Smooth muscle cell (in vitro differentiated cells): ENCODE measurements around the gene SNCB. TPM values are rescaled to one million over a fixed set of nuclear protein-coding genes. Genes with fewer than 3 reads are reported as not detected.

Experiments used
- DNase-seq: peaks from one replicate; lab custom pipeline; 2025; ENCODE audit not compliant: unreplicated experiment; lab: John Stamatoyannopoulos, UW
- H2AFZ ChIP-seq: fragments of 200-600 bp; sonication (generic); 2 replicates; pipeline ENCODE4 v1.6.0; 2016; ENCODE audit warnings: antibody characterized with exemption, low read depth, mild to moderate bottlenecking
- H3F3A ChIP-seq: fragments of 200-600 bp; sonication (generic); 2 replicates; pipeline ENCODE4 v1.6.0; 2017; ENCODE audit warnings: antibody characterized with exemption, low read depth
- H3K27ac ChIP-seq: fragments of 200-600 bp; sonication (generic); 2 replicates; pipeline ENCODE4 v1.5.1; 2016; ENCODE audit warnings: low read depth, mild to moderate bottlenecking
- H3K27me3 ChIP-seq: fragments of 200-600 bp; sonication (generic); 2 replicates; pipeline ENCODE4 v1.6.1; 2016; ENCODE audit warnings: low read depth, mild to moderate bottlenecking
- H3K36me3 ChIP-seq: fragments of 200-600 bp; sonication (generic); 2 replicates; pipeline ENCODE4 v1.5.1; 2016; ENCODE audit warnings: low read depth
- H3K4me1 ChIP-seq: fragments of 200-600 bp; sonication (generic); 2 replicates; pipeline ENCODE4 v1.5.1; 2016; ENCODE audit warnings: low read depth
- H3K4me2 ChIP-seq: fragments of 200-600 bp; sonication (generic); 2 replicates; pipeline ENCODE4 v1.6.0; 2016; ENCODE audit warnings: mild to moderate bottlenecking
- H3K4me3 ChIP-seq: fragments of 200-600 bp; sonication (generic); 2 replicates; pipeline ENCODE4 v1.5.1; 2016; ENCODE audit warnings: mild to moderate bottlenecking
- H3K79me2 ChIP-seq: fragments of 200-600 bp; sonication (generic); 2 replicates; pipeline ENCODE4 v1.6.0; 2016; ENCODE audit warnings: low read depth, mild to moderate bottlenecking
- H3K9ac ChIP-seq: fragments of 200-600 bp; sonication (generic); 2 replicates; pipeline ENCODE4 v1.6.0; 2016; ENCODE audit warnings: low read depth
- H3K9me3 ChIP-seq: fragments of 200-600 bp; sonication (generic); replicated peaks from 2 replicates; pipeline ENCODE4 v1.5.1; 2016; ENCODE audit warnings: low read depth
- H4K20me1 ChIP-seq: fragments of 200-600 bp; sonication (generic); 2 replicates; pipeline ENCODE4 v1.6.0; 2016; ENCODE audit warnings: low read depth
- WGBS: methylation state at CpG from one replicate; pipeline ENCODE4 v1.1.7; 2016; ENCODE audit warnings: low lambda C conversion rate; 5-methylcytosine and 5-hydroxymethylcytosine counted together
- polyA plus RNA-seq: library from polyadenylated mRNA; unstranded; fragments of >200 nt; fragmentation: Nextera tagmentation; extraction: Ambion mirVana; gene quantifications from 2 replicates; pipeline ENCODE4 v1.2.1, GENCODE V29; 2016
- total RNA-seq: library from RNA; depleted of rRNA; stranded (reverse); fragments of >200 nt; gene quantifications from 2 replicates; pipeline ENCODE4 v1.2.3, GENCODE V29; 2014
- TF ChIP-seq, protein P1 (sequence below): fragments of 200-600 bp; sonication (generic); IDR thresholded peaks from 2 replicates; pipeline ENCODE4 v1.5.1; 2017; ENCODE audit warnings: borderline replicate concordance, mild to moderate bottlenecking, antibody characterized with exemption; ENCODE audit not compliant: insufficient read depth, poor library complexity, severe bottlenecking

SNCB gene
- total and polyA plus RNA-seq, 2 experiments from 2014 or later: 0.45 to 0.55 TPM

DNA sequence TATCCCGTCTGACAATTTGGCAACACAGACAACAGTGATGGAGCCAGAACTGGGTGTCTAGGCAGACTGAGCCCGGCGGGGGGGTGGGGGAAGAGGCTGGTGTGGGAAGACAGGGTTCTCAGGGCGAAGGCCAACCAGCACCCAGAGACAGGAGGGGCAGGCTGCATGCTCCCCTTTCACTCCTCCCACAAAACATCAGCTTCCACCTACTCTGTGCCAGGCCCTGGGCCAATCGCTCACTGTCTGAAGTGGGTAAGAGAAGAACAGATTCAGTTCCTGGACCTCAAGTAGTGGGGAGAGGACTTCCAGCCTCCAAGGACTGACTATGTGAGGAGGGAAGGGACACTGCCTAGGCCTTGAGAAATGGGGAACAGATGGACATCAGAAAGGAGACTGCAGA is 2.8 kb downstream of the SNCB start:
- H3F3A ChIP-seq: no peaks in the 10 kb centered on the region
- H3K36me3 ChIP-seq: no peaks in the 10 kb centered on the region
- H3K9me3 ChIP-seq: no peaks in the 10 kb centered on the region
- no peaks in the 10 kb centered on the region for H3K79me2 ChIP-seq
- no peak overlapping the region for H3K27ac ChIP-seq
- peaks cover 11% of the 10 kb centered on the region for H3K4me1 ChIP-seq
- no peak overlapping the region for H2AFZ ChIP-seq
- WGBS: 75% methylated on average over 5 of the region's 5 CpGs
- H3K9ac ChIP-seq: no peak overlapping the region
- no peaks in the 10 kb centered on the region for H4K20me1 ChIP-seq
- H3K27me3 ChIP-seq: peaks cover 88% of the 10 kb centered on the region
- TF ChIP-seq, protein P1, sequence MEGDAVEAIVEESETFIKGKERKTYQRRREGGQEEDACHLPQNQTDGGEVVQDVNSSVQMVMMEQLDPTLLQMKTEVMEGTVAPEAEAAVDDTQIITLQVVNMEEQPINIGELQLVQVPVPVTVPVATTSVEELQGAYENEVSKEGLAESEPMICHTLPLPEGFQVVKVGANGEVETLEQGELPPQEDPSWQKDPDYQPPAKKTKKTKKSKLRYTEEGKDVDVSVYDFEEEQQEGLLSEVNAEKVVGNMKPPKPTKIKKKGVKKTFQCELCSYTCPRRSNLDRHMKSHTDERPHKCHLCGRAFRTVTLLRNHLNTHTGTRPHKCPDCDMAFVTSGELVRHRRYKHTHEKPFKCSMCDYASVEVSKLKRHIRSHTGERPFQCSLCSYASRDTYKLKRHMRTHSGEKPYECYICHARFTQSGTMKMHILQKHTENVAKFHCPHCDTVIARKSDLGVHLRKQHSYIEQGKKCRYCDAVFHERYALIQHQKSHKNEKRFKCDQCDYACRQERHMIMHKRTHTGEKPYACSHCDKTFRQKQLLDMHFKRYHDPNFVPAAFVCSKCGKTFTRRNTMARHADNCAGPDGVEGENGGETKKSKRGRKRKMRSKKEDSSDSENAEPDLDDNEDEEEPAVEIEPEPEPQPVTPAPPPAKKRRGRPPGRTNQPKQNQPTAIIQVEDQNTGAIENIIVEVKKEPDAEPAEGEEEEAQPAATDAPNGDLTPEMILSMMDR: no peak
- no peak overlapping the region for H3K4me2 ChIP-seq
- no peak for DNase-seq
- H3K4me3 ChIP-seq: no peak overlapping the region

DNA sequence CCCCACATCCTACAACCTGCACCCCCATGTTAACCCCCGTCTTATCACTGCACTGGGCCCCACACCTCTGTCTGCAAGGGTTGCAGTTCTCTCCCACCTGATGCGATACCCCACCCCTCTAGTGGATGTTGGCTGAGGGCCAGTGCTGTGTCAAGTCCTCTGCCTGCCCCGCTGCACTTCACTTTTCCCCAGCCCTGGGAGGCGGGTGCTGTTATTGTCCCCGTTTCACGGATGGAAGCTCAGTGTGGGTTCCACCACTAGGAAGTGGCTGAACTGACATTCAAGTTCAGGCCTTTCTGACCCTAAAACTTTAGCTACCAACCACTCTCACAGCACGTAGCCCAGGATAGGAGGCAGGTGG is 3.5 kb downstream of the SNCB start:
- no peaks in the 10 kb centered on the region for H3K79me2 ChIP-seq
- H4K20me1 ChIP-seq: no peaks in the 10 kb centered on the region
- no peak overlapping the region for H3K4me3 ChIP-seq
- no peak overlapping the region for H2AFZ ChIP-seq
- H3K9ac ChIP-seq: no peak overlapping the region
- 77% methylated on average over 7 of the region's 7 CpGs for WGBS
- no peaks in the 10 kb centered on the region for H3F3A ChIP-seq
- H3K4me1 ChIP-seq: peaks cover 11% of the 10 kb centered on the region
- H3K27me3 ChIP-seq: peaks cover 83% of the 10 kb centered on the region
- TF ChIP-seq, protein P1: no peak
- no peak overlapping the region for H3K4me2 ChIP-seq
- H3K9me3 ChIP-seq: no peaks in the 10 kb centered on the region
- H3K36me3 ChIP-seq: no peaks in the 10 kb centered on the region
- DNase-seq: no peak
- no peak overlapping the region for H3K27ac ChIP-seq

DNA sequence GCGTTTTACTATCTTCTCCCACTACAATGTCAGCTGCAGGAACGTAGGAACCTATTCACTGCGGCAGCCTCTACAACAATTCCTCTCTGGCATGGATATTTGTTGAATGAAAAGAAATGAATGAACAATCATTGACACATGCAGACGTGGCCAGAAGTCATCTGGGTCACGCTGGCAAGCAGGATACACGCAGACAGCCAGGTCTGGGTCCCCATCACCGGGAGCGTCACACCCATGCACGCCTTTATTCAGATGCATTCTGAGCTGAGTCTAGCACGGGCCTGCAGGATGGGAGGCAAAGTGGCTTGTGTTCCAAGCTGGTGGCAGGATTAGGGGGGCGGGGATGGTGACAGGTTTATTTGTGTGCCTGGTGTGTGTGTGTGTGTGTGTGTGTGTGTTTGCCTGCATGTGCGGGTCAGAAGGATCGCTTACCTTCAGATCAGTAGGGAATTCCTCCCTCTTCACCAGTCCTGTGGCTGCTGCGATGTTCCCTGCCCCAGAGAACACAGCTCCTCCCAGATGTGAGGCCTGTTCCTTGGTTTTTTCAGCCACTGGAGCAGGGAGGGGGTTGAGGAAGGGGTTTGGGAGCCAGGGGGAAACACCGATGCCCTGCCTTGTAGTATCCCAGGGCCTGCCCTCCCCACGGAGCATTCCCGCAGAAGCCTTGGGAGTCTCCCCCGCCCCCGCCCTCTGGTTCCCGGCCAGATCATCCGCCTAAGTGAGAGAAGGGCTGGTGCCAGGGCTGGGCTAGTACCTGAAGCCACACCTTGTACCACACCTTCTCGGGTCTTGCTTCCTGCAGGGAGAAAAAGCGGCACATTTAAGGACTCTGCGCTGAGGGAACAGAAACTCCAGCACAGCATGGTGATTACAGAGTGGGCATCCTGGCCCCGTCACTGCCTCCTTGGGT is 4.1 kb downstream of the SNCB start:
- TF ChIP-seq, protein P1: no peak

DNA sequence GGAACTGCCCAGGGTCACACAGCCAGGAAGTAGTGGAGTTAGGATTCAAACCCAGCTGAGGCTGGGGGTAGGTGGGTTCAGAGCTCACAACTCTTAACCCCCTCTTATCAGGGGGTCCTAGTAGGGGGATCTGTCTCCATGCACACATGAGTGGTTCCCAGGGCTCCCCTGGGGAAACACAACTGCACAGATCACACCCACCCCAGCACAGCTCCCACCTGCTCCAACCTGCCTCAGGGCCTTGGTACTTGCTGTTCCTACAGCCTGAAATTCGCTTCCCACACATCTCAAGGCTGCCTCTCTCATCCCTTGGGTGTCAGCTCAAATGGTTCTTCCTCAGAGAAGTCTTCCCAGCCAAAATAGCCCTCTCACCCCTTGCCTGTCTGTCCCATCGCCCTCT is 4.8 kb downstream of the SNCB start:
- Histone ChIP-seq H3K9me3 (no peaks in the 10 kb centered on the region), H3K36me3 (no peaks in the 10 kb centered on the region), H3K4me3 (no peak overlapping the region), H3K9ac (no peak overlapping the region), H2AFZ (no peak overlapping the region), H3K79me2 (no peaks in the 10 kb centered on the region), H3K27ac (no peak overlapping the region), H4K20me1 (no peaks in the 10 kb centered on the region), H3F3A (no peaks in the 10 kb centered on the region), H3K4me1 (peaks cover 8% of the 10 kb centered on the region), H3K4me2 (no peak overlapping the region), H3K27me3 (peaks cover 82% of the 10 kb centered on the region)
- WGBS: 84% methylated on average over 2 of the region's 2 CpGs
- DNase-seq: no peak
- TF ChIP-seq, protein P1: no peak

More for the DNA sequence above, 4.1 kb downstream of the SNCB start:
- Histone ChIP-seq H3K4me1 (peaks cover 11% of the 10 kb centered on the region), H3K9me3 (no peaks in the 10 kb centered on the region), H3K27ac (no peak overlapping the region), H3K9ac (no peak overlapping the region), H3K4me3 (no peak overlapping the region), H3F3A (no peaks in the 10 kb centered on the region), H2AFZ (no peak overlapping the region), H3K4me2 (no peak overlapping the region), H3K36me3 (no peaks in the 10 kb centered on the region), H3K79me2 (no peaks in the 10 kb centered on the region), H4K20me1 (no peaks in the 10 kb centered on the region), H3K27me3 (peaks cover 82% of the 10 kb centered on the region)
- 83% methylated on average over 21 of the region's 25 CpGs for WGBS
- DNase-seq: no peak
